Measurements from ENCODE around the gene RGS3.

DNA sequence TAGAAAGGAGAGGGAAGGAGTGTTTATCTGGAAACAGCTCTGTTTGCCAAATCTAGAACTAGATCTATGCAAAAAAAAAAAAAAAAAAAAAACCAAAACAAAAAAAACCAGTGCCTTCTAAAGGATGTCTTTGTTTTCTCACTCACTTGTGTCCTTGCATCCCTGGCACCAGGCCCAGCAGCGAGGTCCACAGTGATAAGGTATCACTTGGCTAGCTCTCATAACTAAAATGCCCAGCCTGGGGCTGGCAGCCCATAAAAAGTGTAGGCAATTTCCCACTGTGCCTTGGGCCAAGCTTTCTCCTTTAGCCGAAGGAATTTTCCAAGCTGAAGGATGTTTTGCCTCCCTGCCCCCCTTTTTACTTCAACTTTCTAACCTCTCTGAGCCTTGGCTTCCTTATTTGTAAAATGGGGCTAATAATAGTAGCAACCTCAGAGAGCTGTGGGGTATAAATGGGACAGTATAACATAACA lies 20.8 kb downstream of the RGS3 start:
- no peak for TF ChIP-seq CTCF (IDR thresholded peaks at IDR 0.05)
- no peak for TF ChIP-seq POLR2A (IDR thresholded peaks at IDR 0.05)

All from thyroid gland (tissue), 4 donors.